HK-2 (cell line): ENCODE measurements around the gene FRMPD4.
"Not testable (repeated sequence)": the region's sequence is repeated elsewhere in the genome, so short reads cannot be mapped to it uniquely, and the experiment has no call there.

Experiments
- DNase-seq: peaks from one replicate; pipeline ENCODE4 v3.0.0-alpha.2; 2018; ENCODE audit not compliant: unreplicated experiment

Gene FRMPD4

GRCh38 chrX:12515384-12515783 lies 377.1 kb downstream of the FRMPD4 start:
- not testable (repeated sequence) for DNase-seq

- DNase-seq: no peak
Measured at GRCh38 chrX:12526306-12526705, 388.0 kb downstream of the FRMPD4 start.

- not testable (repeated sequence) for DNase-seq
Measured at GRCh38 chrX:12538096-12538495, 399.8 kb downstream of the FRMPD4 start.

- not testable (repeated sequence) for DNase-seq
Measured at GRCh38 chrX:12542251-12542650, 404.0 kb downstream of the FRMPD4 start.

GRCh38 chrX:12548341-12548740 lies 410.1 kb downstream of the FRMPD4 start:
- DNase-seq: no peak

GRCh38 chrX:12548746-12549145 lies 410.5 kb downstream of the FRMPD4 start:
- DNase-seq: peak; percentile 4

GRCh38 chrX:12554206-12554605 lies 415.9 kb downstream of the FRMPD4 start:
- DNase-seq: no peak

GRCh38 chrX:12563121-12563520 lies 424.8 kb downstream of the FRMPD4 start:
- no peak for DNase-seq

- DNase-seq: no peak
Measured at GRCh38 chrX:12564221-12564620, 425.9 kb downstream of the FRMPD4 start.

GRCh38 chrX:12567857-12568256 lies 429.6 kb downstream of the FRMPD4 start:
- DNase-seq: no peak

- no peak for DNase-seq
Measured at GRCh38 chrX:12570859-12571501, 432.7 kb downstream of the FRMPD4 start.

GRCh38 chrX:12579311-12579710 lies 441.0 kb downstream of the FRMPD4 start:
- no peak for DNase-seq

GRCh38 chrX:12580548-12580947 lies 442.3 kb downstream of the FRMPD4 start:
- no peak for DNase-seq

GRCh38 chrX:12581546-12581945 lies 443.3 kb downstream of the FRMPD4 start:
- DNase-seq: no peak

GRCh38 chrX:12582649-12583048 lies 444.4 kb downstream of the FRMPD4 start:
- DNase-seq: no peak

- DNase-seq: no peak
Measured at GRCh38 chrX:12583543-12583942, 445.3 kb downstream of the FRMPD4 start.

GRCh38 chrX:12595720-12596119 lies 457.4 kb downstream of the FRMPD4 start:
- DNase-seq: no peak

- no peak for DNase-seq
Measured at GRCh38 chrX:12610079-12610478, 471.8 kb downstream of the FRMPD4 start.

- no peak for DNase-seq
Measured at GRCh38 chrX:12611471-12611870, 473.2 kb downstream of the FRMPD4 start.

- DNase-seq: no peak
Measured at GRCh38 chrX:12614266-12614665, 476.0 kb downstream of the FRMPD4 start.

GRCh38 chrX:12615061-12615460 lies 476.8 kb downstream of the FRMPD4 start:
- DNase-seq: no peak

GRCh38 chrX:12617241-12617640 lies 479.0 kb downstream of the FRMPD4 start:
- no peak for DNase-seq

GRCh38 chrX:12647230-12647629 lies 509.0 kb downstream of the FRMPD4 start:
- DNase-seq: no peak

GRCh38 chrX:12648995-12649394 lies 510.7 kb downstream of the FRMPD4 start:
- no peak for DNase-seq
